Smooth muscle cell (in vitro differentiated cells): ENCODE data around the gene KCNAB2. TPM values are rescaled to one million over a fixed set of nuclear protein-coding genes. Genes with fewer than 3 reads are reported as not detected.

Experiments
- DNase-seq: peaks from one replicate; lab custom pipeline; 2025; ENCODE audit not compliant: unreplicated experiment; lab: John Stamatoyannopoulos, UW
- H2AFZ ChIP-seq: fragments of 200-600 bp; sonication (generic); 2 replicates; pipeline ENCODE4 v1.6.0; 2016; ENCODE audit warnings: antibody characterized with exemption, low read depth, mild to moderate bottlenecking
- H3F3A ChIP-seq: fragments of 200-600 bp; sonication (generic); 2 replicates; pipeline ENCODE4 v1.6.0; 2017; ENCODE audit warnings: antibody characterized with exemption, low read depth
- H3K27ac ChIP-seq: fragments of 200-600 bp; sonication (generic); 2 replicates; pipeline ENCODE4 v1.5.1; 2016; ENCODE audit warnings: low read depth, mild to moderate bottlenecking
- H3K27me3 ChIP-seq: fragments of 200-600 bp; sonication (generic); 2 replicates; pipeline ENCODE4 v1.6.1; 2016; ENCODE audit warnings: low read depth, mild to moderate bottlenecking
- H3K36me3 ChIP-seq: fragments of 200-600 bp; sonication (generic); 2 replicates; pipeline ENCODE4 v1.5.1; 2016; ENCODE audit warnings: low read depth
- H3K4me1 ChIP-seq: fragments of 200-600 bp; sonication (generic); 2 replicates; pipeline ENCODE4 v1.5.1; 2016; ENCODE audit warnings: low read depth
- H3K4me2 ChIP-seq: fragments of 200-600 bp; sonication (generic); 2 replicates; pipeline ENCODE4 v1.6.0; 2016; ENCODE audit warnings: mild to moderate bottlenecking
- H3K4me3 ChIP-seq: fragments of 200-600 bp; sonication (generic); 2 replicates; pipeline ENCODE4 v1.5.1; 2016; ENCODE audit warnings: mild to moderate bottlenecking
- H3K79me2 ChIP-seq: fragments of 200-600 bp; sonication (generic); 2 replicates; pipeline ENCODE4 v1.6.0; 2016; ENCODE audit warnings: low read depth, mild to moderate bottlenecking
- H3K9ac ChIP-seq: fragments of 200-600 bp; sonication (generic); 2 replicates; pipeline ENCODE4 v1.6.0; 2016; ENCODE audit warnings: low read depth
- H3K9me3 ChIP-seq: fragments of 200-600 bp; sonication (generic); replicated peaks from 2 replicates; pipeline ENCODE4 v1.5.1; 2016; ENCODE audit warnings: low read depth
- H4K20me1 ChIP-seq: fragments of 200-600 bp; sonication (generic); 2 replicates; pipeline ENCODE4 v1.6.0; 2016; ENCODE audit warnings: low read depth
- CTCF ChIP-seq: fragments of 200-600 bp; sonication (generic); IDR thresholded peaks from 2 replicates; pipeline ENCODE4 v1.5.1; 2017; ENCODE audit warnings: borderline replicate concordance, mild to moderate bottlenecking, antibody characterized with exemption; ENCODE audit not compliant: insufficient read depth, poor library complexity, severe bottlenecking
- WGBS: methylation state at CpG from one replicate; pipeline ENCODE4 v1.1.7; 2016; ENCODE audit warnings: low lambda C conversion rate; 5-methylcytosine and 5-hydroxymethylcytosine counted together
- polyA plus RNA-seq: library from polyadenylated mRNA; unstranded; fragments of >200 nt; fragmentation: Nextera tagmentation; extraction: Ambion mirVana; gene quantifications from 2 replicates; pipeline ENCODE4 v1.2.1, GENCODE V29; 2016
- total RNA-seq: library from RNA; depleted of rRNA; stranded (reverse); fragments of >200 nt; gene quantifications from 2 replicates; pipeline ENCODE4 v1.2.3, GENCODE V29; 2014

The KCNAB2 gene
- total and polyA plus RNA-seq, 2 experiments from 2014 or later = 3.6 to 3.9 TPM

- H3K4me2 ChIP-seq = no peak overlapping the region
- H3K9me3 ChIP-seq = no peaks in the 10 kb centered on the region
- no peak overlapping the region for H3K4me3 ChIP-seq
- H3K79me2 ChIP-seq = no peaks in the 10 kb centered on the region
- H3K36me3 ChIP-seq = no peaks in the 10 kb centered on the region
- H3K27ac ChIP-seq = no peak overlapping the region
- DNase-seq = no peak
- H3K27me3 ChIP-seq = no peaks in the 10 kb centered on the region
- H3K4me1 ChIP-seq = peaks cover 15% of the 10 kb centered on the region
- H3F3A ChIP-seq = no peaks in the 10 kb centered on the region
- 87% methylated on average over 25 of the region's 25 CpGs for WGBS
- no peak overlapping the region for H3K9ac ChIP-seq
- H2AFZ ChIP-seq = no peak overlapping the region
- H4K20me1 ChIP-seq = no peaks in the 10 kb centered on the region
- no peak for TF ChIP-seq CTCF
Observed at GRCh38 chr1:6101826-6102531, 56.3 kb downstream of the KCNAB2 start.

- WGBS = 94% methylated on average over 9 of the region's 9 CpGs
- Histone ChIP-seq H3K27me3 (no peaks in the 10 kb centered on the region), H3K79me2 (no peaks in the 10 kb centered on the region), H3K27ac (no peak overlapping the region), H3F3A (no peaks in the 10 kb centered on the region), H3K4me1 (peaks cover 15% of the 10 kb centered on the region), H3K4me3 (no peak overlapping the region), H3K36me3 (no peaks in the 10 kb centered on the region), H3K9ac (no peak overlapping the region), H2AFZ (no peak overlapping the region), H3K4me2 (no peak overlapping the region), H4K20me1 (no peaks in the 10 kb centered on the region), H3K9me3 (no peaks in the 10 kb centered on the region)
- TF ChIP-seq CTCF = no peak
- no peak for DNase-seq
Observed at GRCh38 chr1:6102532-6102845, 56.8 kb downstream of the KCNAB2 start.

GRCh38 chr1:6103111-6103853, 57.6 kb downstream of the KCNAB2 start:
- H3K27ac ChIP-seq = no peak overlapping the region
- 88% methylated on average over 22 of the region's 22 CpGs for WGBS
- peaks cover 15% of the 10 kb centered on the region for H3K4me1 ChIP-seq
- H3K9me3 ChIP-seq = no peaks in the 10 kb centered on the region
- no peak for DNase-seq
- no peak overlapping the region for H3K4me2 ChIP-seq
- no peaks in the 10 kb centered on the region for H3F3A ChIP-seq
- no peaks in the 10 kb centered on the region for H3K79me2 ChIP-seq
- H3K36me3 ChIP-seq = no peaks in the 10 kb centered on the region
- H3K27me3 ChIP-seq = no peaks in the 10 kb centered on the region
- no peak overlapping the region for H3K9ac ChIP-seq
- no peaks in the 10 kb centered on the region for H4K20me1 ChIP-seq
- no peak overlapping the region for H3K4me3 ChIP-seq
- no peak for TF ChIP-seq CTCF
- H2AFZ ChIP-seq = no peak overlapping the region
